ENCODE results near the gene DSN1. TPM values are rescaled to one million over a fixed set of nuclear protein-coding genes. Genes with fewer than 3 reads are reported as not detected.

DSN1 gene, protein sequence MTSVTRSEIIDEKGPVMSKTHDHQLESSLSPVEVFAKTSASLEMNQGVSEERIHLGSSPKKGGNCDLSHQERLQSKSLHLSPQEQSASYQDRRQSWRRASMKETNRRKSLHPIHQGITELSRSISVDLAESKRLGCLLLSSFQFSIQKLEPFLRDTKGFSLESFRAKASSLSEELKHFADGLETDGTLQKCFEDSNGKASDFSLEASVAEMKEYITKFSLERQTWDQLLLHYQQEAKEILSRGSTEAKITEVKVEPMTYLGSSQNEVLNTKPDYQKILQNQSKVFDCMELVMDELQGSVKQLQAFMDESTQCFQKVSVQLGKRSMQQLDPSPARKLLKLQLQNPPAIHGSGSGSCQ
- total RNA-seq (2022; extraction: Qiagen RNA extraction; ENCODE audit: low read depth): 23.4 to 31.5 TPM (median 26.1 TPM) in 5 replicates

DNA sequence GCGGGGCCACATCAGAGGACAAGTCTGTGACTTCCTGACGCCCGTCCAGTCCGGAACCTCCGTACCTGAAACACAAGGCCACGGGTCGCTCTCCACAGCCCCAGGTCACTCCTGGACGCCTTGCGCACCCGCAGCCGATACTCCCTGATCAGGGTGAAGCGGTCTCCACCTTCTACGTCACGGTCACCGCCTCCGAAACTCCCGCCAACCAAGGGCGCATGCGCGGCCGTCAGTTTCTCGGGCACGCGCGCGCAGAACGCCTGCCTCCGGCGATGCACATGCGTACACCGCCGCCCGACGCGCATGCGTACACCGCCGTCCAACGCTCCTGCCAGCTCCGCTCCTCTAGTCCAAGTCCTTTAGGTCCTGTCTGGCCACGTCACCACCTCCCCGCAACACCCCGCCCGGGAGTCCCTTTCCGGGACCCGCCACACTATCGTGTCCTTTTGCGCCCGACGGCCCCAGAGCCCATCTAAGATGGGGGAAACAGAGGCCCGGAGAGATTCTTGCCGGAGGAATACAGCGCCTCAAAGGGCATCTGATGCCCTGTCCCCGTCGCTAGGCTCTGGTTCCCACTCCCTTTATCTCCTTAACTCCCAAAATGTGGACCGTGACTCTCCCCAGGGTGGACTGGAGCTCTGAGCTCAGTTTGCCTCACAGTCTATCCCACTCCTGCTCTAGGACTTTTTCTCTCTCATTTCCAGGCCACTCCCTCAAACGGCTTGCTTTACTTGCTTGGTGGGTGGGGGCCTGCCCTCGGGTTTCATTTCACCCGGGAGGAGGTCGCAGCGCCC is at the start of gene DSN1:
Gene DSN1, minus strand, starts transcription at position 167 of the 794 bp plus-strand sequence. CDS start 2,305 bp downstream, outside the sequence.

DNA sequence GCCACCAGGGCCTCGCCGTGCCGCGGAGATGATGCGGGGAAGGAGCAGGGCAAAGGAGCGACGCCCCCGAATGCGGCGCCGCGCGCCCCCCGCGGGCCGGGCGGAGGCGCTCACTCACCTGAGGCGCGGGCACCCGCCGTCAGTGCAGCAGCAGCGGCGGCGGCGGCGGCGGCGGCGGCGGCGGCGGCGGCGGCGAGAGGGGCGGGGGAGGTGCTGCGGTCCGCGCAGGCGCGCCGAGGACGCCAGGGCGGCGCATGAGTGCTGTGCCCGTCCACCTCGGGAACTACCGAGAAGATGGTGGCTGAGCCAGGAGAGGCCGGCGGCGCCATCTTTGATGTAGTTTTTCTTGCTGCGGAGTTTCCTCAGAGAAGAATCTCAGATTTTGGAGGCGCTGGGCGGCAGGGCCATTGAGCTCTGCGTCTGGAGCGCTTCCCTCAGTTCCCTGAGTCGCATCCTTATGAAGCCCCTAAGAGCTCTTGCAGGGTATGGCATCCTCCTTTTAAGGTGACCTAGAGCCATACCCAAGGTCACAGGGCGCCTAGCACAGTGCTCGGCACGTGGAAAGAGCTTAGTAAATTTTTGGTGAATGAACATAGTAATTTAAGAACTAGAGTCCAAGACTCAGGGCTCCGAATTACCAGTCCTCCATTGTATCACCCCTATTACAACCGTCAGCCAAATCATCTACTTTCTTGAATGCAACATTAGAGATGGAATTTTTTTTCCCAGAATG is 27.5 kb downstream of the DSN1 start, which contains the start of gene NDRG3:
Gene NDRG3, minus strand, starts transcription at position 164 of the 733 bp plus-strand sequence. CDS start 24,355 bp downstream, outside the sequence.

Other genes with a start within 250 kb of the DSN1 start
- 13.3 to 24.3 TPM (median 19.1 TPM) in 5 replicates for gene MYL9, start 232.2 kb downstream of the DSN1 start, total RNA-seq (2022; extraction: Qiagen RNA extraction; ENCODE audit: low read depth)
- gene TGIF2, start 200.2 kb downstream of the DSN1 start, total RNA-seq (2022; extraction: Qiagen RNA extraction; ENCODE audit: low read depth): 4.6 to 6.2 TPM (median 5.0 TPM) in 5 replicates
- 183 to 308 TPM (median 275 TPM) in 5 replicates for gene RAB5IF, start 168.0 kb downstream of the DSN1 start, total RNA-seq (2022; extraction: Qiagen RNA extraction; ENCODE audit: low read depth)
- gene SLA2, start 127.6 kb downstream of the DSN1 start, total RNA-seq (2022; extraction: Qiagen RNA extraction; ENCODE audit: low read depth): 0.01 to 0.06 TPM in 2 of 5 replicates, not detected in the others
- 20.4 to 23.8 TPM (median 22.1 TPM) in 5 replicates for gene NDRG3, start 27.7 kb downstream of the DSN1 start, total RNA-seq (2022; extraction: Qiagen RNA extraction; ENCODE audit: low read depth)
- gene TLDC2, start 102.4 kb upstream of the DSN1 start, total RNA-seq (2022; extraction: Qiagen RNA extraction; ENCODE audit: low read depth): not detected in 5 replicates
- gene SAMHD1, start 177.9 kb upstream of the DSN1 start, total RNA-seq (2022; extraction: Qiagen RNA extraction; ENCODE audit: low read depth): 6.4 to 8.5 TPM (median 7.0 TPM) in 5 replicates

All from A549 treated with CpdA at 1 μM for 4 hours (cell line).